Activated T-helper 1 cell treated with Interleukin-2 at 50 U/mL for 16 hours (primary cell): ENCODE data around the gene GNA15.

Source experiments
- DNase-seq: peaks from one replicate; pipeline ENCODE4 v3.0.0-alpha.2; 2020; ENCODE audit warnings: low read depth

Gene GNA15

DNA sequence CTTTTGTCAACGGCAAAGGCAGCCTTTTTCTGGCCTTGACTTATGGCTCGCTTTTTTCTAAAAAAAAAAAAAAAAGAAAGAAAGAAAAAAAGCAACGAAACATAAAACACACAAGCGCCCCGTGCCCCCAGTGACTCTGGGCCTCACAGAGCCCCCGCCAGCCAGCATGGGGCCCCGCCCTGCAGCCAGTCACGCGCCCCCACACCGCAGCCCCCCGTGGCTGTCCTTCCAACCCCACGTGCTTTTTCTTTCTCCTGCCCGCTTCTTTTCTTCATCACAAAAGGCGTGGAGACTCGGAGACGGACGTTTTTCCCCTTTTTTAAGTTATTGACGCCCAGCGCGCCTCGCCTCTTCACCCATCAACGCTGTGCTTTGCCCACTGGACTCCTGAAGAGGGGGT lies 14.4 kb upstream of the GNA15 start:
- no peak for DNase-seq

DNA sequence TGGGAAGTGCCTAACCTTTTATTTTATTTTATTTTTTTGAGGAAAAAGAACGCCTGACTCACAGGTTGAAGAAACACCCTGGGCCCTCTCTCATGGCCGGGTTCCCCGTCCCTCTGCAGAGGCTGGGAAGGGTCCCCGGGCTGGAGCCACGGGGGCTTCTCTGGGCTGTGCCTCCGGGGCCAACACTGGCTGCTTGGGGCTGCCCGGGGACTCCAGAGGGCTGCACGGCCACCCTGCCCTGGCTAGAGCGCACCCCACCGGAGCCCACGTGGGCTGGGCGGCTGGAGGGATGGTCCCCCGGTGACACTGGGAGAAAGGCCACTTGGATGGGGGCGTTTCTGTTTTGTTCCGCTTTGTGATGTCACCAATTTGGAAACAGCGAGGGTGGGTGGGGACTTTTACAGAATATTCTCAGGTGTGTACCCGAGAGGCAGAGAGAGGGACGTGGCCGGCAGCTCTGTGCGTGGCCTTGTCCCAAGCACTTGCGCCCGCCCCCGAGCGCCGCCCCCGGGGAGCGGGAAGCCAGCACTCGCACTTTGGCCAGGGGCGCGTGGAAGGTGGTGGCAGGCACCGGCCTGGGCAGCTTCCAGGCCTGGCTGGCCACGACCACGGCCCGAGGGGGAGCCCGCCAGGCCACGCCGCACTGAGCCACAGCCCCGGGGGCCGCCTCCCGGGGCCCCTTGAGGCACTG lies 13.9 kb upstream of the GNA15 start:
- DNase-seq: no peak

DNA sequence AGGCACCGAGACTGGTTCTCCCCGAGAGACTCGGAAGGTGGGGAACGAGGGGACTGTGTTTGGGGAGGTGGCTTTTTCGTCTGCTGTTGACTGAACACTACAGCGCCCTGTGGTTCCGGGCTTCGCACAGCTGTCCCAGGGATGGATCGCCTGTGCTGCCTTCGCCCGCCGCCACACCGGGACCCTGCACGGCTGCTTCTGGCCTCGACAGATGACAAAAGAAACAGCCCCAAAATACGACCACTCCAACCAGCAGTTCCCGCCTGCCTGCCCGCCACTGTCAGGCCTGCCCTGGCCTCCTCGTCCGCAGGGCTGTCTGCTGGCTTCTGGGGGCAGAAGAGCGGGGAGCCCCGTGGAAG lies 13.3 kb upstream of the GNA15 start:
- DNase-seq: no peak

DNA sequence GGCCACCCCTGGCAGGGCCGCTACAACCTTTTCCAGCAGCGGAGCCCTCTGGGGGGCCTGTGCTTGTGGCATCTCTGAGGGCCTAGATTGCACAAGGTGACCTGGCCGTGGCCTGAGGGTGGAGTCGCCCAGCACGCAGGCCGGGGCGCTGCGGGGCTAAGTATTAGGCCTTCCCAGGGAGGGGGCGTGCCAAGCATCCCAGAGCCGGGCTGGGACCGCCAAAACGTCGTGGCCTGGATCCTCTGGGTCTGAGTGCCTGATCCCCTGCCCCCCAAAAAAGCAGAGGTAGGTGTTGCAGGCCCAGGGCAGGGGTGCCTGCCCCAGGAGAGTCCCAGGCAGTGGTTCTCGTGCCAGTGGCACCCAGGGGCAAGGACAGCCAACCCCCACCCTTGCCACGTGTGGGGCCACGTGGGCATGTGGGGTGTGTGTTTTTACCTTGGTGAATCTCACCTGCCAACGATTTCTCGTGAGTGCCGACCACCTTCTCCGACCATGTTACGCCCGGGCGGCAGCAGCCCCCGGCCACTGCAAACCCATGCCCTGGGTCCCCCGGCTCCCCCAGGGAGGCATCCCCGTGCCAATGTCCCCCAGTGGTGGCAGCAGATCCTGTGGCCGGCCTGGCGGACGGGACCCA lies 12.6 kb upstream of the GNA15 start:
- no peak for DNase-seq

DNA sequence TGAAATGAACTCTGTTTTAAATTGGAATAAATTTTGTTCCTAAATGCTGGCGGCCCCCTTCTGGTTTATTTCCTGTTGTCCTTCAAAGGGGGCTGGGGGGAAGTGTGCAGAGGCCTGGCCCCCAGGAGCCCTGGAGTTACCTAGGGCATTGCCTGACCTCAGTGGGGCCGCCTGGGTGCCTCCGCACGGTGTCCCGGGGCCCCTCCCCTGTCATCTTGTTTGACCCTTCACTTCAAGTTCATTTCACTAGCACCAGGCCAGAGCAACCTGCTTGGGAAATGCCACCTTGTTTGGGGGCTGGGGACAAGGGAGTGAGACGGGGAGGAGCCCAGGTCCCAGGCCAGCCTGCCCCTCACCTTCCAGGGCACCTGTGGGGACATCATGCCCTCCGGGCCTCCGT lies 11.9 kb upstream of the GNA15 start:
- no peak for DNase-seq

DNA sequence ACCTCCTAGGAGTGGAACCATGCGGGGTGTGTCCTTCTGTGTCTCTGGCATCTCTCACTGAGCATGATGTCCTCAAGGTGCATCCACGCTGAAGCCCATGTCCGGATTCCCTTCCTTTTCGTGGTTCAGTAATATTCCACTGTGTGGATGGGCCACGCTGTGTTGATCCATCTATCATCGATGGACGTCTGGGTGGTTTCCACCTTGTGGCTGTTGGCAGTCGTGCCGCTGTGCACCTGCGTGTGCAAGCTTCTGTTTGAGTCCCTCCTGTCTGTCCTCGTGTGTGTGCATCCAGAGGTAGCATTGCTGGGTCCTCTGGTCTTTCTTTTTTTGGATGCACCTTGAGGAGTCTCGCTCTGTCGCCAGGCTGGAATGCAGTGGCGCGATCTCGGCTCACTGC lies 11.2 kb upstream of the GNA15 start:
- no peak for DNase-seq

DNA sequence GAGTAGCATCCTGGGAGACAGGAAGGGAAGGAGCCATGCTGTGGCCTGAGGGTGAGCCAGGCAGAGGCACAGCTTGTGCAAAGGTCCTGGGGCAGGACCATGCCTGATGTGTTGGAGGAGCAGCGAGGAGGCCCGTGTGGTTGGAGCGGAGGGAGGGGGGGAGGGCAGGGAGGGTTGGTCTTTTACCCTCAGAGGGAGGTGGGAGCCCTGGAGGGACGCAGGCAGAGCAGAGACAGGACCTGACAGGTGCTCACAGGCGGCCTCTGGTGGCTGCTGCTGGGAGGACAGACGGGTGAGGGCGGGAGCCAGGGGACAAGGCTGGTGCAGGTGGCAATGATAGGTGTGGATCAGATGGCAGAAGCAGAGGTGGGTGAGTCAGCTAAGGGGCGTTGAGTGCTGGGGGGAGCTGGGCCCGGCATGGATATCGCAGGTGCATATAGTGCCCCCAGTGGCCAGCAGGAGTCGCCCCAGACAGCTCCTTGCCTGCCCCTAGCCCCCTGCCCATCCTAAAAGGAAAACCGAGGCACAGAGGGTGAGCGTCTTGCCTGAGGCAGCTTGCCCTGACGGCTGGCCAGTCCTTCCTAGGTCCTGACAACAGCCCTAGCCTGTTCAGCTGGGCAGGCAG lies 9.8 kb upstream of the GNA15 start:
- peak; percentile 56 for DNase-seq

DNA sequence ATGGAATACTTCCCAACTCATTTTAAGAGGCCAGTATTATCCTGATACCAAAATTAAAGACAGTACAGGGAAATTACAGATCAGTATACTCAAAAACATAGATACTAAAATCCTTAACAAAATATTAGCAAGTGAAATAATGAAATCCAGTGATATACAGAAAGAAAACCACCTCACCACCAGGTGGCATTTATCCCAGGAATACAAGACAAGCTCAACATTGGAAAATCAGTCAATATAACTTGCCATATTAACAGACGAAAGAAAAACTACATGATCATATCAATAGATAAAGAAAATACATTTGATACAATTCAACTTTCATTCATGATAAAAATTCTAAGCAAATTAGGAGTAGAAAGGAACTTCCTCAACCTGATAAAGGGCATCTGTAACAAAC lies 6.7 kb upstream of the GNA15 start:
- DNase-seq: no peak

DNA sequence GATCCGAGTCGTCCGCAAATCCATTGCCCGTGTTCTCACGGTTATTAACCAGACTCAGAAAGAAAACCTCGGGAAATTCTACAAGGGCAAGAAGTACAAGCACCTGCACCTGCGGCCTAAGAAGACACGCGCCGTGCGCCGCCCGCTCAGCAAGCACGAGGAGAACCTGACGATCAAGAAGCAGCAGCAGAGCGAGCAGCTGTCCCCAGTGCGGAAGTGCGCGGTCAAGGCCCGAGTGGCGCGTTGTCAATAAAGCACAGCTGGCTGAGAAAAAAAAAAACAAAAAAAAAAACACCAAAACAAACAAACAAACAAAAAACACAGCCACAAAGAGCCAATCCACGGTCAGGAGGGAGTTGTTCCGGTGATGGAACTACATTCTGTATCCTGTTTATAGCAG lies 4.7 kb upstream of the GNA15 start:
- DNase-seq: no peak

DNA sequence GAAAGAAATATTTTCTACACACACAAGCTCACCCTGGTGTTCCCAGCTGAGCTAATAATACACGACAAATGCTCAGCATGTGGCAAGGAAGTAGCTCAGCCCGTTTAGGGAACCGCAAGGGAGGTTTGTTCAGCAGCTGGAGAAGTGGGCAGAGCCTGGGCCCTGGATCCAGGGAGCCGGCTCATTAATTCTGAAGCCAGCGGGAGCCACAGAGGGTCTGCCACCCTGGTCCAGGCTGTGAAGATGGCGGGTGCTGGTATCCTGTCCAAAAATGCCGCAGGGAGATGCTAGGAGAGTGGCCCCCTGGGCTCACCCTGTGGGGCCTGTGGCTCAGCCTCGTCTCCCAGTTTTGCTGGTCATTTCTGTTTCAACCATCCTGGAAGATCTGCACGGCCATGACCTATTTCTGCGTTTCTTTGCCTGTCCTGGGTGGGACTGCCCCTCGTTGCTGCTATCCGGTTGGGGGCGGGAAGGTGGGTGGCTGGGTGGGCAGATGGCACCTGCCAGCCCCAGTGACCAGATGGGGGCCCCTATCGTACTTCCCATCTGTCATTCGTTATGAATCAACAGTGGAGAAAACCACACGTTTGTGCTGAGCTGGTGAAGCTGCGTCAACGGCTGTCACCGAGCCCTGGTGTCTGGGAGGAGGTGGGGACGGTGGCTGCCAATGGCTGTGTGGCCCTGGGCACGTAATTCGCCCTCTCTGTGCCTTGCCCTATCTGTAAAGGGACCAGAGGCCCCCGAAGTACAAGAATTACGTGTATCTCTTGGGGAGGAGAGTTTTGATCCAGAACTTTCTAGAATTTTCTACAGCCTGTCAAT lies 2.7 kb upstream of the GNA15 start:
- peak; percentile 55 for DNase-seq

DNA sequence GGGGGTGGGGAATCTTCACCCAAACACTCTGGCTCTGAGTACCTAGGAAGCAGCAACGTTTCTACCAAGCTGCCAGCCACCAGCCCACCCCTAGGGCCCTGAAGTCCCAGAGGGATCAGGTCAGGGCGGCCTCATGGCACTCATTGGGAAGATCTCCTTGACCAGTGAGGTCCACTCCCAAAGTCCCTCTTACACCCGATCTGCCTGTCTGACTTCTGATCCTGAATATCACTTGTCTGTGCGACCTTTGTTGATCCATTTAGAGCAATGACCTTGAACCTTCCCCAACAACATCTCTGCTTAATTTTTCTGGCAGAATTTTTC lies 2.1 kb upstream of the GNA15 start:
- no peak for DNase-seq

DNA sequence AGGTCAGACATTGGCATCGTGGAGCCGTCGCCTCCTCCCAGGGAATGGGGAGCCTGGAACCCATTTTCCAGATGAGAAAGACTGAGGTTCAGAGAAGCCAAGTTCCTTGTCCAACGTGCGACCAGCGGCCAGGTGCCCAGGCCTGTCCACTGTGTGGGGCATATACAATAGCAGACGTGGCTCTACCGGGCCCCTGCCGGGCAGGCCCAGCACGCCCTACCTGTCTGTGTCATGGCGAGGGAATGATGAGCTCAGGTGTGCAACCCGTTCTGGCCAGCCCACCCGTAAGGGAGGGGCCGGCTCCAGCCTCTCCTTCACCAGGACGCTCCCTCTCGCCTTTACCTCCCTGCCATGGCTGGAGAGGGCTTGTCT lies 837 bp downstream of the GNA15 start:
- no peak for DNase-seq

DNA sequence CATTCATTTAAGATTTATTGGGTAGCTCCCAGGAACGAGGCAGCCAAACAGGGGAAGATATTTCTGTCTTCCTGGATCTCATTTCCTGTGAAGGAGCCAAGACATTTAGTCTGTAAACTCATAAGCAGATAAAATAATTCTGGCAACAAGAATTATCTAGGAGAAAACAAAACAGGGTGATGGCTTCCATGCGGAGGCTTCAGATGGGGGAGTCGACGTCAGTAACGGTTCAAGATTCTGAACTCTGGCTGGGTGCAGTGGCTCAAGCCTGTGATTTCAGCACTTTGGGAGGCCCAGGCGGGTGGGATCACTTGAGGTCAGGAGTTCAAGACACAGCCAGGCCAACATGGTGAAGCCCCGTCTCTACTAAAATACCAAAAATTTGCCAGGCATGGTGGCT lies 1.3 kb downstream of the GNA15 start:
- no peak for DNase-seq

DNA sequence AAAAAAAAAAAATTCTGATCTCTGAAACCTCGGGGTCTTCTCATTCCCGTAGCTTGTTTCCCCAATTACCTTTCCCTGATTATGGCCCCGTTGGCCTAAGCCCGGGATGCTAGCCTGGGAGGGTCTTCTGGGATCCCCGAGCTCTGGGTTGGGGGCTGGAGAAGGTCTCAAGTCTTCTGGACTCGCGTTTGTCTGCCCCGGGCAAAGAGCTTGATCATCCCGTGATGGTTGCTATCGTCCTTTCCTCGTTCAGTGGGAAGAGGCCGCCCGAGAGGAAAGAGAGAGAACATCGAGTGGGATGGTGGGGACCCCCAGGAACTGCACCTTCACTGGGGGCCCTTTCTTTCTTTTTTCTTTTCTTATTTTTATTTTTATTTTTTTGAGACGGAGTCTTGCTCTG lies 2.4 kb downstream of the GNA15 start:
- no peak for DNase-seq

DNA sequence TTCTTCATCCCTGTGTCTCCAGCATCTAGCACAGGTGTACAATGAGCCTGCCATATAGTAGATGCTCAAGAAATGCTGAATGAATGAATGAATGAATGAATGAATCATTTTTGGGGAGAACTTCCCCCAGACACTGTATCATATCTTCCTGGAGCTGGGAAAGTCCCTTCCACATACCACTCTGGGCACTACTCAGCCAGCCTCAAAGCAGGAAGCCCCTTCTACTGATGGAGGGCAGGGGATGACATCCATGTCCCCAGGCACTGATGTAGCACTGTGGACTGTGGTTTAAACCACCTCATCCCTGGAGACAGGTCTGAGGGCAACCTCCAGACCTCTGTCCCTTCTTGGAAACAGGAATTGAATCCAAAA lies 4.8 kb downstream of the GNA15 start:
- DNase-seq: no peak

DNA sequence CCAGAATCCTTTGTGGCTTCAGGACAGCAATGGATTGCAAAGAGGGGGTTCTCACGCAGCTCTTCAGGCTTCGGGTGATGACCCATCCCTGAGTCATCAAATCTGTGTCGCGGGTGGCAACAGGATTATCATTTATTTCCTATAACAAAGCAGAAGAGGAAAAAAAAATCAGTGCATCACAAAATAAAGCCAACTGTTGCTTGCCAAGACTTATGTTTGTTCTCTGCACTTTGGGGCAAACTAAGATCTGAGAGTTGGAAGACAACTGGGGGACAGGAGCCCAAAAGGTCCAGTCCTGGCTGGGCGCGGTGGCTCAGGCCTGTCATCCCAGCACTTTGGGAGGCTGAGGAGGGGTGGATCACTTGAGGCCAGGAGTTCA lies 6.4 kb downstream of the GNA15 start:
- no peak for DNase-seq

DNA sequence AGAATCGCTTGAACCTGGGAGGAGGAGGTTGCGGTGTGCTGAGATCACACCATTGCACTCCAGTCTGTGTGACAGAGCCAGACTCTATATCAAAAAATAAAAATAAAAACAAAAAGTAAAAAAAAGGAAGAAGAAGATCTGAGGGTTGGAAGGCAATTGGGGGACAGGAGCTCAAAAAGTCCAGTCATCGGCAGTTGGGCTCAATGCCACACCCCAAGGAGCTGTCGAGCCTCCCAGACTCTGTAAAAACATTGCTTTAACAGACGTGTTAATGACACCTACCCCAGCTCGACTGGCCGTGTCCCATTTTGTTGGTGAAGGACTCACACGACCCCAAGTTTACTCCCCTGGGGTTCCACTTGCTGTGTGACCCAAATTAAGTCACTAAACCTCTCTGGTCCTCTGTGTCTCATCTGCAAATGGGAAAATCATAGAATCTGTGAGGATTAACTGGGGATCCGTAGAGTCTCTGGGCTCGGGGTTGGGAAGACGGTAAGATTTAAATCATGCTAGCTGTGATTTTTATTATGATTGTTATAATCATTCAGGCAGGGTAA lies 7.0 kb downstream of the GNA15 start:
- DNase-seq: no peak

DNA sequence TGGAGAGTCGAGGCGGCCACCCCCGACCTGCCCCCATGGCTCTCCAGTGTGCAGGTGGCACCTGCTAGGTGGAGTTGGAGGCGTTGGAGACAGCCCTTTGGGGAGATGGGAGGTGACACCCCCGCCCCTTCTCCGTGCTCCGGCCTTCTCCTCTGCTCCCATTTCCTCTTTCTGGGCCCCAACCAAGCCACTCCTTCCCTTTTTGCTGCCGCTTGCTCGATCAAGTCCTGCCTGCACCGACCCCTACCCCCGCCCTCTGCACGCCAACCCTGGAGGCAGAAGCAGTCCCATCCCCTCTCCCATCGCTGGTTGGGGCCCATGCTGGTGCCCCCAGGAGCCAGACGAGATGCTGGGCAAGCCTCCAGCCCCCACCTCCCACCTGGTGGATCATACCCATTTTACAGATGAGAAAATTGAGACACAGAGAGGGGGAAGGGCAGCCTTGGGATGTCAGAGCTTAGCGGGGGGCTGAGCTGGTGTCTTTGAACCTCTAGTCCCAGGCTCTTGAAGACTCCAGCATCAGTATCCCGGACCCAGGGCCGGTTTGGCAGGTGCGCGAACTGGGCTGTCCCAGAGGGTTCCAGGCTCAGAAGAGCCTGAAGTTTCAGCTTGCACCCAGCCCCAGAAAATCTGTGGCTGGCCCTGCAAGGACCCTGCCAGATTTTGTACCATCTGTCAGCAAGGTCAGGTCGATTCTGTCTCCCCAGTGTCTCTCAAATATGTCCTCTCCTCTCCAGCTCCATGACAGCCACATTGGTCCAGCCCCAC lies 10.3 kb downstream of the GNA15 start:
- DNase-seq: no peak

DNA sequence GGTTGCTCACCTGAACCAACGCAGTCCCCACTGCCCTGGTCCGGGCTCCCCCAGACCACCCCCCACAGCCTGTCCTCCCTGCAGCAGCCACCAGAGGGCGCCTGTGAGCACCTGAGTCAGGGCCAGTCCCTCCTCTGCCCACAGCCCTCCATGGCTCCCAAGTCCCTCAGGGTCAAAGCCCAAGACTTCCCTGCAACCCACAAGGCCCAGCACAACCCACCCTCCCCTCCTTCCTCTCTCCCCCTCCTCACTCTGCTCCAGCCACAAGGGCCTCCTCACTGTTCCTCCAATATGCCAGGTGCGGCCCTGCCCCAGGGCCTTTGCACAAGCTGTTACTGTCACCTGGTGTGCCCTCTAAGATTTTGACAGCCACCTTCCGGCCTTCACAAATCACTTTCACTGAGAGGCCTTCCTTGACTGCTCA lies 10.9 kb downstream of the GNA15 start:
- DNase-seq: peak; percentile 58

DNA sequence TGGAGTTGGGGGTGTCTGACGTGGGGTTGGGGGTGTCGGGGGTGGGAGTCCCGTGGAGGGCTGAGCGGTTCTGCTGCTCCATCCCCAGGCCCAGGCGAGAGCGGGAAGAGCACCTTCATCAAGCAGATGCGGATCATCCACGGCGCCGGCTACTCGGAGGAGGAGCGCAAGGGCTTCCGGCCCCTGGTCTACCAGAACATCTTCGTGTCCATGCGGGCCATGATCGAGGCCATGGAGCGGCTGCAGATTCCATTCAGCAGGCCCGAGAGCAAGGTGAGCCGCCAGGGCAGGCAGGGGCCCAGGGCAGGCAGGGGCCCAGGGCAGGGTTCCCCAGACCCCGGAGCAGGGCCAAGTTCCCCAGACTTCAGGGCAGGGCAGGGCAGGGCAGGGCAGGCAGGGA lies 12.7 kb downstream of the GNA15 start:
- DNase-seq: no peak

DNA sequence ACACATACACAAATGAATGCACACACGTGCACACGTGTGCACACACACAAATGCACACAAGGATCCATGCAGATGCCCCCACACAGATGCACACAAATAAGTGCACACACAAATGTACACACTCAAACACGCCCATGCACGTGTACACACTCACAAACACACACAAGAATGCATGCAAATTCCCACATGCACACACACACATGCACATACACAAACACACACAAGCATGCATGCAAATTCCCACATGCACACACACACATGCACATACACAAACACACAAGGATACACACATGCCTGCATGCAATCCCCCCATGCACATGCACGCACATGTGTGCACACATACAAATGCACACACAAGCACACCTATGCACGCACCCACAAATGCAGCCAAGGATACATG lies 13.3 kb downstream of the GNA15 start:
- no peak for DNase-seq
